Keratinocyte (primary cell): Measurements from ENCODE around the gene SLC23A2. TPM values are rescaled to one million over a fixed set of nuclear protein-coding genes. Genes with fewer than 3 reads are reported as not detected.

Source experiments
- DNase-seq: peaks from one replicate; pipeline ENCODE4 v3.0.0-alpha.2; 2011; ENCODE audit warnings: low read depth, missing footprints, low spot score
- FAIRE-seq: peaks from 2 replicates; lab custom pipeline; 2011; peaks lifted over from hg19 to GRCh38; lab: Jason Lieb, UNC
- H2AFZ ChIP-seq: 2 replicates; pipeline ENCODE4 v1.6.0; 2012; ENCODE audit warnings: low read length, control low read depth, inconsistent platforms; ENCODE audit not compliant: control insufficient read depth
- H3K27ac ChIP-seq: 2 replicates; pipeline ENCODE4 v1.5.1; 2011; ENCODE audit warnings: low read length; ENCODE audit not compliant: control insufficient read depth, insufficient read depth
- H3K27me3 ChIP-seq: 3 replicates; pipeline ENCODE4 v1.6.0; 2011; ENCODE audit warnings: low read length; ENCODE audit not compliant: control insufficient read depth, insufficient read depth; ENCODE audit errors: extremely low read depth
- H3K36me3 ChIP-seq, 2 experiments: 2 replicates in 1 of 2; 3 replicates in 1 of 2; pipeline ENCODE4 v1.5.1; 2011; ENCODE audit warnings: low read length in 2 of 2, mild to moderate bottlenecking in 1 of 2; ENCODE audit not compliant: control insufficient read depth in 2 of 2, insufficient read depth in 2 of 2; ENCODE audit errors: extremely low read depth in 1 of 2
- H3K4me1 ChIP-seq: 3 replicates; pipeline ENCODE4 v1.5.1; 2011; ENCODE audit warnings: low read length; ENCODE audit not compliant: control insufficient read depth, insufficient read depth; ENCODE audit errors: extremely low read depth
- H3K4me2 ChIP-seq: 3 replicates; pipeline ENCODE4 v1.6.0; 2011; ENCODE audit warnings: low read depth, low read length; ENCODE audit not compliant: control insufficient read depth, insufficient read depth; ENCODE audit errors: extremely low read depth
- H3K4me3 ChIP-seq, 3 experiments: fragments of 200-600 bp in 1 of 3; sonication (generic) in 1 of 3; 2 replicates in 2 of 3; 3 replicates in 1 of 3; pipeline ENCODE4 v1.5.1; 2011 to 2016; ENCODE audit warnings: low read length in 3 of 3, mild to moderate bottlenecking in 3 of 3, control low read depth in 2 of 3, inconsistent platforms in 1 of 3, low read depth in 1 of 3, mixed read lengths in 1 of 3, mixed run types in 1 of 3, moderate library complexity in 1 of 3; ENCODE audit not compliant: control insufficient read depth in 2 of 3, insufficient read depth in 2 of 3; ENCODE audit errors: extremely low read depth in 1 of 3
- H3K79me2 ChIP-seq: 2 replicates; pipeline ENCODE4 v1.6.0; 2012; ENCODE audit warnings: low read length; ENCODE audit not compliant: control insufficient read depth, insufficient read depth
- H3K9ac ChIP-seq: 3 replicates; pipeline ENCODE4 v1.6.0; 2011; ENCODE audit warnings: low read length; ENCODE audit not compliant: control insufficient read depth, insufficient read depth; ENCODE audit errors: extremely low read depth
- H3K9me1 ChIP-seq: 3 replicates; pipeline ENCODE4 v1.6.0; 2011; ENCODE audit warnings: low read length; ENCODE audit not compliant: control insufficient read depth, insufficient read depth; ENCODE audit errors: extremely low read depth
- H3K9me3 ChIP-seq: 2 replicates; pipeline ENCODE4 v1.5.1; 2012; ENCODE audit warnings: low read depth, low read length; ENCODE audit not compliant: control insufficient read depth
- H4K20me1 ChIP-seq: 3 replicates; pipeline ENCODE4 v1.6.0; 2011; ENCODE audit warnings: low read length; ENCODE audit not compliant: control insufficient read depth, insufficient read depth; ENCODE audit errors: extremely low read depth
- EZH2 ChIP-seq: IDR thresholded peaks from one replicate; pipeline ENCODE4 v1.6.1; 2012; ENCODE audit warnings: inconsistent platforms, mild to moderate bottlenecking, low read length, moderate library complexity
- dilution Hi-C: fragments of 300-500 bp; cut with MboI; formaldehyde crosslinking; loops from one replicate; pipeline ENCODE4 v1.7.0; 2020; ENCODE audit warnings: low sequenced_read_pairs; ENCODE audit not compliant: extremely low pct_ligation_motif_present
- polyA plus RNA-seq, 5 experiments: library from polyadenylated mRNA; depleted of rRNA in 3 of 5; stranded (reverse) in 3 of 5; stranded (forward) in 1 of 5; unstranded in 1 of 5; fragments of >200 nt; gene quantifications; 1 replicate in 1 of 5; 2 replicates in 3 of 5; 3 replicates in 1 of 5; pipeline versions ENCODE4 v1.2.1 to v1.2.3, GENCODE V29; 2011 to 2012; ENCODE audit warnings: missing spikeins in 2 of 5, low read depth in 1 of 5, low replicate concordance in 1 of 5
- TF ChIP-seq, protein P1 (sequence below), 3 experiments: IDR thresholded peaks in 1 of 3; conservative IDR thresholded peaks in 1 of 3; optimal IDR thresholded peaks in 1 of 3; 2 replicates in 2 of 3; 3 replicates in 1 of 3; pipeline versions ENCODE3 to v1.5.1; 2011; ENCODE audit warnings: low read length in 3 of 3, mild to moderate bottlenecking in 3 of 3, moderate library complexity in 2 of 3, control low read depth in 1 of 3, inconsistent platforms in 1 of 3; ENCODE audit not compliant: insufficient read depth in 2 of 3; ENCODE audit errors: extremely low read depth in 1 of 3

SLC23A2 gene
- polyA plus RNA-seq, 1 donor (not counting 4 experiments of a cell fraction or from before 2014, with no cell fraction given): 13.4 TPM

DNA sequence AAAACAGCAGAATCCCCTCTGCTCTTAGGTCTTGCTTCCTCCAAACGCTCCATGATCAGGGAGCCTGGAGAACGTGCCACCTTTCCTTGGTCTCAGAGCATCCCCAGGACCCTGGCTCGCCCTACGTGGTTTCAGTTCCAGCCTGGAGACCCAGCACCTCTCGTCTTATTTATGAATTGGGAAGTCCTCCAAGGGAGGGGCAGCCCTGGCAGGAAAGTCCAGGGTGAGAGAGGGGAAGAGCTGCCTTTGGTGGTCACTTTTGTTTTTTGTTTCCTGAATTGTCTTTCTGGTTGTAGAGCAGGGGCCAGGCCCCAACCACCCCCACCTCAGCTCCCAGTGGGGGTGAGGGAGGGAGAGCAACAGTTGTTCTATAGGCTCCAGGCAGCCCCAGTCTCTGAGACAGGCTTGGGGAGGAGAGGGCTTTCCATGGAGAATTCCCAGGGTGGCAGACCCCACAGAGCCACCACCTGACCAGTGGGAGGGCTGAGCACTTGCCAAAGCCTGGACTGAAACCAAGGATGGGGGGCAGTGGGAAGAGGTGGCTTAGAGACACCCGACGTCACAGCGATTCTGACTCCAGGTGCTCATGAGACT, 190.8 kb downstream of the SLC23A2 start:
- H2AFZ ChIP-seq: no peak overlapping the region
- DNase-seq (no peak), FAIRE-seq (no peak)
- no peak overlapping the region for H3K4me3 ChIP-seq
- no peaks in the 10 kb centered on the region for H3K9me1 ChIP-seq
- no peaks in the 10 kb centered on the region for H4K20me1 ChIP-seq
- H3K9me3 ChIP-seq: no peaks in the 10 kb centered on the region
- H3K4me1 ChIP-seq: no peaks in the 10 kb centered on the region
- H3K79me2 ChIP-seq: no peaks in the 10 kb centered on the region
- TF ChIP-seq, protein P1, sequence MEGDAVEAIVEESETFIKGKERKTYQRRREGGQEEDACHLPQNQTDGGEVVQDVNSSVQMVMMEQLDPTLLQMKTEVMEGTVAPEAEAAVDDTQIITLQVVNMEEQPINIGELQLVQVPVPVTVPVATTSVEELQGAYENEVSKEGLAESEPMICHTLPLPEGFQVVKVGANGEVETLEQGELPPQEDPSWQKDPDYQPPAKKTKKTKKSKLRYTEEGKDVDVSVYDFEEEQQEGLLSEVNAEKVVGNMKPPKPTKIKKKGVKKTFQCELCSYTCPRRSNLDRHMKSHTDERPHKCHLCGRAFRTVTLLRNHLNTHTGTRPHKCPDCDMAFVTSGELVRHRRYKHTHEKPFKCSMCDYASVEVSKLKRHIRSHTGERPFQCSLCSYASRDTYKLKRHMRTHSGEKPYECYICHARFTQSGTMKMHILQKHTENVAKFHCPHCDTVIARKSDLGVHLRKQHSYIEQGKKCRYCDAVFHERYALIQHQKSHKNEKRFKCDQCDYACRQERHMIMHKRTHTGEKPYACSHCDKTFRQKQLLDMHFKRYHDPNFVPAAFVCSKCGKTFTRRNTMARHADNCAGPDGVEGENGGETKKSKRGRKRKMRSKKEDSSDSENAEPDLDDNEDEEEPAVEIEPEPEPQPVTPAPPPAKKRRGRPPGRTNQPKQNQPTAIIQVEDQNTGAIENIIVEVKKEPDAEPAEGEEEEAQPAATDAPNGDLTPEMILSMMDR (optimal IDR thresholded peaks at IDR 0.05 in 1 of 3, IDR thresholded peaks at IDR 0.05 in 1 of 3, conservative IDR thresholded peaks at IDR 0.05 in 1 of 3; ENCODE audit: extremely low read depth in 1 of 3, insufficient read depth in 2 of 3, low read length in 3 of 3): no peak
- no peak for TF ChIP-seq EZH2
- H3K4me2 ChIP-seq: no peak overlapping the region
- H3K27ac ChIP-seq: no peak overlapping the region
- H3K36me3 ChIP-seq: no peaks in the 10 kb centered on the region
- peaks cover 56% of the 10 kb centered on the region for H3K27me3 ChIP-seq
- dilution Hi-C loops: no loop called here
- no peak overlapping the region for H3K9ac ChIP-seq

DNA sequence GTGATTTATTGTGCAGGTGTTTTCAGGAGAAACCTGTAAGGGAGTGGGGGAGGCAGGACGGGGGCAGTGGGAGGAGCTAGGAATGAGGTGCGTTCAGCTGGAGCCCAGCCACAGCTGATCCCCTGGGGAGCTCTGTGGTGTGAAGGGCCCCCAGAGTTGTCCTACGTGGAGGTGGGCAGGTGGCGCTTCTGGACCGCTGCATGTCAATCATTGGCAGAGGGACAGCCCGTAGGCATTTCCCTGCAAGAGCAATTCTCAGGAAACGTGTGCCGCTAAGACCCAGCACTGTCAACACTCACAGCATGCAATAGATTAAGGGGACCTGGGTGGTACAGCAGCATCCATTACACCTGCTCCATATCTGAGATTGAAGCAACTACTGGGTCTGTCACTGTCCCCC, 191.6 kb downstream of the SLC23A2 start:
- Histone ChIP-seq H2AFZ (no peak overlapping the region), H3K4me1 (no peaks in the 10 kb centered on the region), H3K9me3 (no peaks in the 10 kb centered on the region), H4K20me1 (no peaks in the 10 kb centered on the region), H3K27ac (no peak overlapping the region), H3K4me3 (no peak overlapping the region), H3K4me2 (no peak overlapping the region), H3K36me3 (no peaks in the 10 kb centered on the region), H3K9me1 (no peaks in the 10 kb centered on the region), H3K9ac (no peak overlapping the region), H3K79me2 (no peaks in the 10 kb centered on the region), H3K27me3 (peaks cover 48% of the 10 kb centered on the region)
- no peak for DNase-seq
- no peak for FAIRE-seq
- TF ChIP-seq, protein P1 (optimal IDR thresholded peaks at IDR 0.05 in 1 of 3, IDR thresholded peaks at IDR 0.05 in 1 of 3, conservative IDR thresholded peaks at IDR 0.05 in 1 of 3; ENCODE audit: extremely low read depth in 1 of 3, insufficient read depth in 2 of 3, low read length in 3 of 3): no peak
- no peak for TF ChIP-seq EZH2
- dilution Hi-C loops: no loop called here
